ENCODE data around the gene CXCR1.

DNA sequence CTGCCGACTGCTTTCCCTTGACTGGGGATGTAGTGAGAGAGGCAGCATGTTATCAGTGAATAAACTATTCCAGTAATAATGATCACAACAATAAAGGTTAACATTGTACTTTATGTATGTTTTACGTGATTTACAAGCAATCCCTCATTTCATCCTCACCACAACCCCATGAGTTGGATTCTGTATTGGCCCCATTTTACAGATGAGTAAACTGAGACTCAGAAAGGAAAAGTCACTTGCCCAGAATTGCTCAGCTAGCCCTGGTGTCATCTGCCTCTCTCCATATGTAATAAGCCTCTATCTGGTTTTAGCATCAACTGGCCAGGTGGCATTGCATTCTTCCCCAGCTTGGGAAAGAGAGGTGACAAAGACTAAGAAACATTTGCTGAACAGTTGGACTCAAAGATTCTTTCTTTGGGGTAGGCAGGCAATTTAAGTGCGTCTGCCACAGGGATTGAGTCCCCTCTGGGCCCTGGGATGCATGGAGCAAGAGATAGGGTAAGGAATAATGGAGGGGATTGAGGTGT, 38.8 kb downstream of the CXCR1 start:
- TF ChIP-seq, protein P1, sequence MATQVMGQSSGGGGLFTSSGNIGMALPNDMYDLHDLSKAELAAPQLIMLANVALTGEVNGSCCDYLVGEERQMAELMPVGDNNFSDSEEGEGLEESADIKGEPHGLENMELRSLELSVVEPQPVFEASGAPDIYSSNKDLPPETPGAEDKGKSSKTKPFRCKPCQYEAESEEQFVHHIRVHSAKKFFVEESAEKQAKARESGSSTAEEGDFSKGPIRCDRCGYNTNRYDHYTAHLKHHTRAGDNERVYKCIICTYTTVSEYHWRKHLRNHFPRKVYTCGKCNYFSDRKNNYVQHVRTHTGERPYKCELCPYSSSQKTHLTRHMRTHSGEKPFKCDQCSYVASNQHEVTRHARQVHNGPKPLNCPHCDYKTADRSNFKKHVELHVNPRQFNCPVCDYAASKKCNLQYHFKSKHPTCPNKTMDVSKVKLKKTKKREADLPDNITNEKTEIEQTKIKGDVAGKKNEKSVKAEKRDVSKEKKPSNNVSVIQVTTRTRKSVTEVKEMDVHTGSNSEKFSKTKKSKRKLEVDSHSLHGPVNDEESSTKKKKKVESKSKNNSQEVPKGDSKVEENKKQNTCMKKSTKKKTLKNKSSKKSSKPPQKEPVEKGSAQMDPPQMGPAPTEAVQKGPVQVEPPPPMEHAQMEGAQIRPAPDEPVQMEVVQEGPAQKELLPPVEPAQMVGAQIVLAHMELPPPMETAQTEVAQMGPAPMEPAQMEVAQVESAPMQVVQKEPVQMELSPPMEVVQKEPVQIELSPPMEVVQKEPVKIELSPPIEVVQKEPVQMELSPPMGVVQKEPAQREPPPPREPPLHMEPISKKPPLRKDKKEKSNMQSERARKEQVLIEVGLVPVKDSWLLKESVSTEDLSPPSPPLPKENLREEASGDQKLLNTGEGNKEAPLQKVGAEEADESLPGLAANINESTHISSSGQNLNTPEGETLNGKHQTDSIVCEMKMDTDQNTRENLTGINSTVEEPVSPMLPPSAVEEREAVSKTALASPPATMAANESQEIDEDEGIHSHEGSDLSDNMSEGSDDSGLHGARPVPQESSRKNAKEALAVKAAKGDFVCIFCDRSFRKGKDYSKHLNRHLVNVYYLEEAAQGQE (IDR thresholded peaks at IDR 0.05; ENCODE audit: insufficient read depth in 1 of 2, low read depth in 2 of 2, low read length in 2 of 2), result no peak
- TF ChIP-seq TAF1 (IDR thresholded peaks at IDR 0.05; ENCODE audit: borderline replicate concordance, insufficient read depth, low read length), result no peak

Measured in PFSK-1 (cell line).